Activated T-helper 1 cell treated with anti-CD3 and anti-CD28 coated beads, Interleukin-2, amount 50 U/mL, for 16 hours (primary cell): ENCODE measurements around the gene UBE2E3.

Experiments
- DNase-seq, 2 donors: peaks; one replicate each; pipeline ENCODE4 v3.0.0-alpha.2; 2020; ENCODE audit warnings: low read depth in 1 of 2, low spot score in 1 of 2

UBE2E3 gene

DNA sequence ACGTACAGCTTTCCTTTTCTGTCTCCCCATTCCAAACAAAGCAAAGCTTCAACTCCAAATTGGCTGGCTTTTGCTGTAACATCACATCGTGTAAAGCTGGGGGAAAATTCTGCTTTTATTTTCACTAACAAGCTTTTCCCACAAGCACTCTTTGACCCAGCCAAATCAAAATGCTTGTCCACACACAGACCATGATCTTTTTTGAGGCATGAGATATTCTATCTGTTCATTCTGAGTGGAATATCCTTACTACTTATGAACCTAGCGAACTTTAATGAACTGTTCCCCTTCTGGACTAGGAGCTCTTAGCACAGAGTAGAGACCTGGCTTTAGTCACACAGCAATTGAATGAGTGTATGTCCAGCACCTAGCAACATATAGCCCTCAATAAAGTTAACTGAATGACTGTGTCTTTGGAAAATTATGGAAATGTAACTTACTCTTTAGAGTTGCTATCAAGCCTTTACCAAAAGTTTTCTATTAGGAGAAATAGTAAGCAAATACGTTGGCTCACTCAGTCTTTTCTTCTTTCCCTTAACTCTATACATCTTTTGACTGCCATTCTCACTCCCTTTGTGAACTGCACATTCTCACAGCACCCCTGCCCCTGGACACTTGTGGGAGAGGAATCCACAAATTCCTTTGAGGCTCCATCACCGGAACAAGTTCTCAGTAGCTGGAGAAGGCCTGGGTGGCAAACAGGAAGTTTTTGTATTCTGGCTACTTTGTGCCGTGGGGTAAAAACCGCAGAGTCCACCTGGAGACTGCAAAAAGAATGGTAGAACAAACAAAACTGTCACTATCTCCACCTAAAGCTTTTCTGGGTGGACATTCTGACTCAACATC lies 1.3 kb upstream of the UBE2E3 start:
- DNase-seq, result no peak

GRCh38 chr2:180979749-180980105 lies 678 bp upstream of the UBE2E3 start:
- DNase-seq, result no peak

DNA sequence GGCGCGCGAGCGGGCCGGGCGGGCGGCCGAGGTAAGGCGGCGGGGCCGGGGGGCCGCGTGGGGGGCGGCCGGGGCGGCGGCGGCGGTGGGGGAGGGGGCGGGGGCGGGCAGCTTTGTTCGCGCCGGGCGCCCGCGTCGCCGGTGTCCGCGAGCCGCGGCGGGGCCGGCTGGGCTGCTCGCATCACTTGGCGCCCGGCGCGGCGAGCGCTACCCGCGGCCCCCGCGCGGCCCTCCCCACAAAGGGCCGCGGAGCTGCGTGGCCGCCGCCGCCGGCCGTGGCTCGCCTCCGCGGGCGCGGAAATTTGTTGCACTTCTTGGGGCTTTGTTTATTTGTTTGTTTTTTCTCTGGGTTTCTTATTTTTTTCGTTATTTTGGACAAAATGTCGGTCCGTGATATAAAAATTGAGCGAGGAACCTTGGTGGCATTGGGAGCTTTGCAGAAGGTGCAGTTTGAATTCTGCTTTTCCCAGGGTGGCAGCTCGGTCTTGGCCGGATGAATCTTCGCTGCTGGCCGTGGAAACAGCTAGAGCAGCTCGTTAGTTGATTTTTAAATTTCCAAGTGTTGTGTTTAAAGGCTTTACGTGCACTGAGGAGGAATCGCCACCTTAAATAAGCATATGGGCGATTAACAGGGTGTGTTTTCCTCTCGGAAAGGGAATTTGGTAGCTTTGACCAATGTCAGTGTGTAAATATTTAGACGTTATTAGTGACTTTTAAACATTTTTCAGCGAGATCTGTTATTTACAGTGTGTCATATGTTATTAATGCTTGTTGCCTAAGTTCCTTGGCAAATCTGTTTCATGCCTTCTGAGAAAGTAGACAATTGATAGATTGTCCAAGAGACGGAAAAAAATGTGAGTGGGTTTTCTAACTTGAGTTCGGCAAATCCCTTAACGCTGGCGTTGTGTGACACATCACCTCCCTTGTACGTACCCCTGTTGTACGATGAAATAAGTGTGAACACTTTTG lies 822 bp downstream of the UBE2E3 start:
- no peak for DNase-seq

DNA sequence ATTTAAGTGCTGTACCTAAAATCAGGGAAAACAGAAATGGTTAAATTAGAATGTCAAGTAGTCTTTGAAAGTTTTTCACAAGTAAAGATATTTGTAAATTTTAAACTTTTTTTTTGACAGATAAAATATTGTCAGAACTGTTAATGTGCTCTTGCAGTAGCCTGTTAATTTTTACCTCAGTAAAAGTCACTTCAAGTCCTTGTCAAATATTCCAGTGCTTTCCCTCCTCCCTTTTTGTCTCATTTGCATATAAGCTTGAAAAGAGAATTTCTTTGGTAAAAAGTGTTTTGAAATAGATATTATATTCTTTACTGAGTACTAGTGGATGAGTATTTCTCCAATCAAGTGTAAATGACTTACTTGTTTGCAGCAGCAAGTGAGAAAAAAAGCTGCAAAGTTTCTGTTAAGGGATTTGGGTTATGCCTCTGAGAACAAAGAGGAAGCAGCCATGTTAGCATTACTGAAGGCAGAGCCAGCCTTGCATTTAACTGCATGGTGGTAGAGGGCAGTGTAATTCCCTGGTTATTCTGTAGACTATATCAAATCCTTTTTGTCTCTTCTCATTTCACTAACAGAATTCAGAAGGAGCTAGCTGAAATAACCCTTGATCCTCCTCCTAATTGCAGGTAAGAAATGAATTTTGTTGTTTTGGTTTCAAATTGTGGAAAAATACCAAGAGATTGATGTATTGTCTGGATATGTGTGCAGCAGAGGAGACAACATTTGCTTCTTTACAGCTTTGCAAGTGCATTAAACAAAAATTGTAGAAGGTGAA lies 3.2 kb downstream of the UBE2E3 start:
- DNase-seq, result no peak

- DNase-seq, result no peak
Observed at GRCh38 chr2:180985771-180986395, 5.5 kb downstream of the UBE2E3 start.

DNA sequence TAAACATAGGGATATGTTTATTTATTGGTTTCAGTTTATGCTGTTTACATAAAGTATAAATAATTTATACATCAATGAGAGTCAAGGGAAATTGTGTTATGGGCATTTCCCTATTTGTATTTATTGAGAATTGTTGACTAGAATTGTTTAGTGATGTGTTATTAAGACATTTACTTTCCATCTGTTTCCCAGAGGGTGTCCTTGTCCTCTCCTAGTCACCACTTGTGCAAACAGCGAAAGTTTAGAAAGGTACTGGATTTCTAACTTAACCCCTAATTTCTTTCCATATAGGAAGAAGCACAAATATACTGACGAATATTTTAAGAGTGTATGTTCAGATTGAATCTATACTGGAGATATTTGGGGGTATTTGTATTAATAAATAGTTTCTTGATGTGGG lies 6.7 kb downstream of the UBE2E3 start:
- DNase-seq, result no peak

- DNase-seq, result no peak
Observed at GRCh38 chr2:180990337-180990736, 9.9 kb downstream of the UBE2E3 start.

GRCh38 chr2:180990794-180991193 lies 10.4 kb downstream of the UBE2E3 start:
- no peak for DNase-seq

DNA sequence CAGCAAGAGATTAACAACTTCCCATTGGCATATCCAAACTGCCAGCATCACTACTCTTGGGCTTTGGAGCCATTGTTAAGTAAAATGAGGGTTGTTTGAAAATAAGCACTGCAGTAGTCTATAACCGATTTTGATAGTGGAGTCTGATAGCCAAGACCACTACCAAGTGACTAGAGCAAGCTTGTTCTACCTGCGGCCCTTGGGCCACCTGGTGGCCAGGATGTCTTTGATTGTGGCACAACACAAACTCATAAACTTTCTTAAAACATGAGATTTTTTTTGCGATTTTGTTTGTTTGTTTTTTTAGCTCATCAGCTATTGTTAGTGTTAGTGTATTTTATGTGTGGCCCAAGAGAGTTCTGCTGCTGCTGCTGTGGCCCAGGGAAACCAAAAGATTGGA lies 11.0 kb downstream of the UBE2E3 start:
- no peak for DNase-seq

GRCh38 chr2:180991820-180992219 lies 11.4 kb downstream of the UBE2E3 start:
- DNase-seq, result no peak

- DNase-seq, result no peak
Observed at GRCh38 chr2:180992994-180993393, 12.6 kb downstream of the UBE2E3 start.

- no peak for DNase-seq
Observed at GRCh38 chr2:180999274-180999964, 19.0 kb downstream of the UBE2E3 start.

- no peak for DNase-seq
Observed at GRCh38 chr2:181004647-181005325, 24.4 kb downstream of the UBE2E3 start.

DNA sequence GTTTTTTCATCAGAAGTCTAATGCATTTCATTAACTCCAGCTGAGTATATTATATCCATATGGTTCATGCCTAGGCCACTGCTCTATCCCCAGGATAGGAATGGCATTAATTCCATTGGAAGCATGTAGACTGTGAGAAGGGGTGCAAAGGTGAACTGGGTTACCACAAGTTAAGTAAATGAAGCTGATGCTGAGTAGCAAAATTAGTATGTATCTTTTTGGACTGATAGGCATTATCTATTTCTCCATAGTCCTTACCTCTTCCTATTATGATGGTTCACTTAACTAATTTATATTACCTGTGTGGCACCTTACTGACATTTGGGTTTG lies 24.9 kb downstream of the UBE2E3 start:
- no peak for DNase-seq

- no peak for DNase-seq
Observed at GRCh38 chr2:181005809-181006208, 25.4 kb downstream of the UBE2E3 start.

- no peak for DNase-seq
Observed at GRCh38 chr2:181007086-181007837, 26.9 kb downstream of the UBE2E3 start.

- no peak for DNase-seq
Observed at GRCh38 chr2:181008407-181008806, 28.0 kb downstream of the UBE2E3 start.

GRCh38 chr2:181021199-181021789 lies 40.9 kb downstream of the UBE2E3 start:
- no peak for DNase-seq

GRCh38 chr2:181022652-181023051 lies 42.2 kb downstream of the UBE2E3 start:
- no peak for DNase-seq
